Measurements from ENCODE around the gene MLX. TPM values are rescaled to one million over a fixed set of nuclear protein-coding genes. Genes with fewer than 3 reads are reported as not detected.

The MLX gene
- total and polyA plus RNA-seq, 10 of the 15 experiments (the other 5 are each of a cell fraction or from before 2014, with no cell fraction given) = 34.4 to 65.0 (median 44.4) TPM

DNA sequence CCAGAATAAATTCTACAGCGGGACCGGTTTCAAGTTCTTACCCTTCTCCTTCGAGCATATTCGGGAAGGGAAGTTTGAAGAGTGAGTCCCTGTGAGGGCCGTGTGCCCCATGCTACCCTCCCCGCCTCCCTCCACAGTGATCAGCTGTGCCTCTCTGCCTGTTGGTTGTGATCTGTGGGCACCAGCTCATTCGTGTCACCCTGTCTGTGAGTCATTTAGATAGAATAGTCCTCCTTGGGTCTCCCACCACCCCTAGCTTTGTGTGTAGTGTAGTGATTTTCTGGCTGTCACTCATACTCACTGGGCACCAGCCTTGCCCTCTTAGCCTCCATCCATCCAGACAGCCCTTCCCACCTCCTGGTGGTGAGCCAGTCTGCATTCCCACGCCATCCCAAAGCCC is 45.9 kb upstream of the MLX start:
- 80% methylated on average over 8 of the region's 8 CpGs for WGBS (ENCODE audit: insufficient coverage, insufficient replicate concordance, low lambda C conversion rate, missing lambda C conversion rate)
- POLR2A ChIA-PET = interaction anchor here (0.6 kb wide), 1 partner anchor 70 kb away, joined by 4 read pairs; no protein-coding TSS in a partner anchor
- no peaks in the 10 kb centered on the region for H3K27me3 ChIP-seq (replicated peaks in 1 of 2; ENCODE audit: control insufficient read depth in 2 of 2, insufficient read depth in 2 of 2, low read length in 1 of 2)
- peaks cover 4 to 8% of the 10 kb centered on the region in 2 experiments; a peak in 3 of 4 replicates for H3K36me3 ChIP-seq (ENCODE audit: control insufficient read depth in 2 of 2, insufficient read depth in 2 of 2, low read length in 1 of 2)
- SMC1A ChIA-PET (ENCODE audit: uncharacterized antibody, unreplicated experiment) = interaction anchor here (1.8 kb wide), 1 partner anchor 92 kb away, joined by 7 read pairs; no protein-coding TSS in a partner anchor
- H3K9me3 ChIP-seq (replicated peaks; ENCODE audit: control insufficient read depth, insufficient read depth, low read length) = no peaks in the 10 kb centered on the region
- TF ChIP-seq KDM1A (IDR thresholded peaks at IDR 0.05; ENCODE audit: borderline replicate concordance) = no peak
- no peak for TF ChIP-seq RAD51 (IDR thresholded peaks at IDR 0.05)
- TF ChIP-seq PKNOX1 (IDR thresholded peaks at IDR 0.05) = peak; percentile 43; the same call in 1 of the 2 replicates
- H3K9ac ChIP-seq (ENCODE audit: control insufficient read depth, insufficient read depth, low read length) = no peak overlapping the region
- H3K4me1 ChIP-seq (ENCODE audit: control insufficient read depth, insufficient read depth, low read length) = no peaks in the 10 kb centered on the region
- H3K4me3 ChIP-seq = no peak overlapping the region
- CTCF ChIA-PET = interaction anchor here (0.8 to 10.4 kb wide), 7 partner anchors 10 to 201 kb away, joined by 3 to 120 read pairs (median 4); no protein-coding TSS in a partner anchor
- H3K79me2 ChIP-seq (ENCODE audit: control insufficient read depth, insufficient read depth, low read length) = no peaks in the 10 kb centered on the region
- H3K4me2 ChIP-seq (ENCODE audit: control insufficient read depth, insufficient read depth) = no peak overlapping the region
- intact Hi-C loops (cut with micrococcal nuclease; ENCODE audit: unreplicated experiment) (no loop called here), in situ Hi-C loops (cut with MboI) (loop anchor here (5.0 kb wide), 1 partner anchor 89 kb away; no protein-coding TSS in a partner anchor)
- no peak for DNase-seq (ENCODE audit: low read depth, low spot score)
- no TSS peak for BruUV-seq (replicated peaks)
- ATAC-seq = no peak
- no peak for FAIRE-seq
- H3K27ac ChIP-seq (ENCODE audit: control insufficient read depth, insufficient read depth) = no peak overlapping the region
- H4K20me1 ChIP-seq (ENCODE audit: control insufficient read depth, insufficient read depth) = no peaks in the 10 kb centered on the region; the same call in 1 of the 2 replicates
- H2AFZ ChIP-seq (ENCODE audit: control insufficient read depth, low read depth, low read length) = no peak overlapping the region
- RAD21 ChIA-PET (ENCODE audit: unreplicated experiment) = interaction anchor here (0.6 kb wide), 1 partner anchor 334 kb away, joined by 3 read pairs; no protein-coding TSS in a partner anchor

DNA sequence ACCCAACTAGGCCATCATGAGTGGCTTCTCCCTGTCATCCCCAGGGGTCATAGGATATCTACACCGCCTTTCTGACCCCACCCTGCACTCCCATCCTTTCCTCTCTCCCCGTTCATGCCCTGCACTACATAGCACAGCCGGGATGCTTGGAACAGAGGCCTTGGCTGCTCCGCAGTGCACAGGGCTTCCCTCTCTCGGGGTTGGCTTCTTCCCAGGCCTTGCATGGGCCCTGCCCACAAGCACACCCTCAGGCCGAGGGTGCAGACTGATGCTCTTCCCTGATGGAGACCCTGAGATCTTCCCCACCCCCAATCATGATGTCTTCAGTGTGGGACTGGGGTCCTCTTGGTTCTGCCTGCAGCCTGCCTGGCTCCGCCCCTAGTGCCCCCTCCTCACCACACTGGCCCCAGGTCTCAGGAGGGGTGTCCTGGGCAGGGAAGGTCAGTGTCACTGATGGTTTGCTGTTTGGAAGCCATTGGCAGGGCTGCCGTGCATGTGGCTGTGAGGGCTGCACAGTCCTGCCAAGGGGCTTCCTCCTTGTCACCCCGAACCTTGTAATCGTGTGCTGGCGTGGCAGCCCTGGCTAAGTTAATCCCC is 45.1 kb upstream of the MLX start:
- POLR2A ChIA-PET = no interaction called here
- H2AFZ ChIP-seq (ENCODE audit: control insufficient read depth, low read depth, low read length) = no peak overlapping the region
- H3K4me1 ChIP-seq (ENCODE audit: control insufficient read depth, insufficient read depth, low read length) = no peaks in the 10 kb centered on the region
- no peak overlapping the region for H3K27ac ChIP-seq (ENCODE audit: control insufficient read depth, insufficient read depth)
- H4K20me1 ChIP-seq (ENCODE audit: control insufficient read depth, insufficient read depth) = no peaks in the 10 kb centered on the region; the same call in 1 of the 2 replicates
- no TSS peak for BruUV-seq (replicated peaks)
- SMC1A ChIA-PET (ENCODE audit: uncharacterized antibody, unreplicated experiment) = interaction anchor here (1.8 kb wide), 1 partner anchor 93 kb away, joined by 7 read pairs; no protein-coding TSS in a partner anchor
- DNase-seq (ENCODE audit: low read depth, low spot score) (no peak), ATAC-seq (no peak), FAIRE-seq (no peak)
- WGBS (ENCODE audit: insufficient coverage, insufficient replicate concordance, low lambda C conversion rate, missing lambda C conversion rate) = 89% methylated on average over 11 of the region's 11 CpGs
- no peak overlapping the region for H3K4me2 ChIP-seq (ENCODE audit: control insufficient read depth, insufficient read depth)
- H3K27me3 ChIP-seq (replicated peaks in 1 of 2; ENCODE audit: control insufficient read depth in 2 of 2, insufficient read depth in 2 of 2, low read length in 1 of 2) = no peaks in the 10 kb centered on the region
- RAD21 ChIA-PET (ENCODE audit: unreplicated experiment) = no interaction called here
- no peaks in the 10 kb centered on the region for H3K9me3 ChIP-seq (replicated peaks; ENCODE audit: control insufficient read depth, insufficient read depth, low read length)
- intact Hi-C loops (cut with micrococcal nuclease; ENCODE audit: unreplicated experiment) (no loop called here), in situ Hi-C loops (cut with MboI) (loop anchor here (5.0 kb wide), 1 partner anchor 89 kb away; no protein-coding TSS in a partner anchor)
- TF ChIP-seq POLR2A (IDR thresholded peaks at IDR 0.05; ENCODE audit: low read depth, low read length) = peak; percentile 20; the same call in 1 of the 2 replicates
- no peak for TF ChIP-seq ZBTB11 (CRISPR knock-in tag; IDR thresholded peaks at IDR 0.05)
- no peak overlapping the region for H3K9ac ChIP-seq (ENCODE audit: control insufficient read depth, insufficient read depth, low read length)
- CTCF ChIA-PET = interaction anchor here (1.4 to 10.4 kb wide), 3 partner anchors 84 to 118 kb away, joined by 4 to 120 read pairs (median 4); no protein-coding TSS in a partner anchor
- no peaks in the 10 kb centered on the region for H3K79me2 ChIP-seq (ENCODE audit: control insufficient read depth, insufficient read depth, low read length)
- H3K36me3 ChIP-seq (ENCODE audit: control insufficient read depth in 2 of 2, insufficient read depth in 2 of 2, low read length in 1 of 2) = peaks cover 4 to 8% of the 10 kb centered on the region in 2 experiments; a peak in 3 of 4 replicates
- H3K4me3 ChIP-seq = no peak overlapping the region
